Measurements from ENCODE around the gene KIAA2012.
"Not testable (repeated sequence)": the region's sequence is repeated elsewhere in the genome, so short reads cannot be mapped to it uniquely, and the experiment has no call there.

KIAA2012 gene

GRCh38 chr2:202124286-202124685 lies 51.2 kb downstream of the KIAA2012 start:
- TF ChIP-seq CTCF (IDR thresholded peaks at IDR 0.05; ENCODE audit: insufficient read depth, low read depth, low read length, missing control alignments): no peak
- H3K4me3 ChIP-seq (ENCODE audit: low read length): no peak overlapping the region
- no peak for DNase-seq (ENCODE audit: low read depth)

- TF ChIP-seq CTCF (IDR thresholded peaks at IDR 0.05; ENCODE audit: insufficient read depth, low read depth, low read length, missing control alignments): no peak
- DNase-seq (ENCODE audit: low read depth): no peak
- no peak overlapping the region for H3K4me3 ChIP-seq (ENCODE audit: low read length)
Observed at GRCh38 chr2:202127687-202128331, 54.8 kb downstream of the KIAA2012 start.

GRCh38 chr2:202129841-202130240 lies 56.8 kb downstream of the KIAA2012 start:
- TF ChIP-seq CTCF (IDR thresholded peaks at IDR 0.05; ENCODE audit: insufficient read depth, low read depth, low read length, missing control alignments): no peak
- DNase-seq (ENCODE audit: low read depth): no peak
- H3K4me3 ChIP-seq (ENCODE audit: low read length): no peak overlapping the region

GRCh38 chr2:202133200-202133908 lies 60.3 kb downstream of the KIAA2012 start:
- DNase-seq (ENCODE audit: low read depth): no peak
- H3K4me3 ChIP-seq (ENCODE audit: low read length): no peak overlapping the region
- no peak for TF ChIP-seq CTCF (IDR thresholded peaks at IDR 0.05; ENCODE audit: insufficient read depth, low read depth, low read length, missing control alignments)

GRCh38 chr2:202133909-202134265 lies 60.8 kb downstream of the KIAA2012 start:
- no peak overlapping the region for H3K4me3 ChIP-seq (ENCODE audit: low read length)
- no peak for TF ChIP-seq CTCF (IDR thresholded peaks at IDR 0.05; ENCODE audit: insufficient read depth, low read depth, low read length, missing control alignments)
- DNase-seq (ENCODE audit: low read depth): no peak

GRCh38 chr2:202135091-202135874 lies 62.2 kb downstream of the KIAA2012 start:
- peak; percentile 61 for DNase-seq (ENCODE audit: low read depth)
- TF ChIP-seq CTCF (IDR thresholded peaks at IDR 0.05; ENCODE audit: insufficient read depth, low read depth, low read length, missing control alignments): no peak
- H3K4me3 ChIP-seq (ENCODE audit: low read length): no peak overlapping the region

GRCh38 chr2:202136039-202136438 lies 63.0 kb downstream of the KIAA2012 start:
- not testable (repeated sequence) for DNase-seq (ENCODE audit: low read depth); H3K4me3 ChIP-seq (ENCODE audit: low read length)
